GM12878 (cell line): ENCODE results near the gene RCBTB2. TPM values are rescaled to one million over a fixed set of nuclear protein-coding genes. Genes with fewer than 3 reads are reported as not detected.

ENCODE experiments used
- ASH2L ChIP-seq: fragments of 300-600, 200-600 bp; sonication (generic); IDR thresholded peaks from 2 replicates; pipeline ENCODE4 v1.6.1; 2017; ENCODE audit warnings: low read depth, mild to moderate bottlenecking, borderline replicate concordance
- NR2C1 ChIP-seq: fragments of 450-650 bp; IDR thresholded peaks from 2 replicates; pipeline ENCODE4 v1.6.1; 2017; ENCODE audit warnings: antibody characterized with exemption, mild to moderate bottlenecking, moderate library complexity
- POLR2AphosphoS5 ChIP-seq: IDR thresholded peaks from 2 replicates; pipeline ENCODE4 v1.6.1; 2011; ENCODE audit warnings: mild to moderate bottlenecking, low read length, inconsistent platforms
- RELA ChIP-seq: fragments of 450-650 bp; IDR thresholded peaks from 2 replicates; pipeline ENCODE4 v1.8.0; 2014; ENCODE audit warnings: borderline replicate concordance; ENCODE audit not compliant: partially characterized antibody
- polyA plus RNA-seq, 11 experiments: library from polyadenylated mRNA; depleted of rRNA in 4 of 11; unstranded in 6 of 11; stranded (reverse) in 5 of 11; fragments of >200 nt; fragmentation: Nextera tagmentation in 4 of 11; fragmentation: Illumina TruSeq in 1 of 11; extraction: Ambion mirVana in 4 of 11; extraction: Trizol in 1 of 11; gene quantifications; 1 replicate in 1 of 11; 2 replicates in 10 of 11; pipeline versions ENCODE4 v1.2.1 to v1.2.3, GENCODE V29; 2011 to 2016; ENCODE audit warnings: inconsistent platforms in 2 of 11, missing spikeins in 2 of 11, low read depth in 1 of 11
- total RNA-seq, 4 experiments: library from RNA; depleted of rRNA in 3 of 4; stranded (reverse); fragments of >200 nt in 3 of 4; fragmentation: Illumina TruSeq in 1 of 4; extraction: Trizol in 1 of 4; gene quantifications; 2 replicates each; pipeline versions ENCODE4 v1.2.1 to v1.2.3, GENCODE V29; 2013 to 2021
- TF ChIP-seq, protein P1 (sequence below): fragments of 450-650 bp; IDR thresholded peaks from 2 replicates; pipeline ENCODE4 v1.6.1; 2017; ENCODE audit warnings: mild to moderate bottlenecking
- TF ChIP-seq, protein P2 (sequence below): fragments of 450-650 bp; formaldehyde crosslinking; IDR thresholded peaks from 2 replicates; pipeline ENCODE4 v1.4.0; 2022; ENCODE audit warnings: mild to moderate bottlenecking, moderate library complexity
- TF ChIP-seq, protein P3 (sequence below): fragments of 150-350 bp; IDR thresholded peaks from 2 replicates; pipeline ENCODE4 v1.6.1; 2014; ENCODE audit warnings: mild to moderate bottlenecking, low read depth, low read length

Gene RCBTB2
- total and polyA plus RNA-seq, 10 of the 15 experiments (the other 5 are each of a cell fraction or from before 2014, with no cell fraction given), result 5.0 to 16.0 (median 8.5) TPM

DNA sequence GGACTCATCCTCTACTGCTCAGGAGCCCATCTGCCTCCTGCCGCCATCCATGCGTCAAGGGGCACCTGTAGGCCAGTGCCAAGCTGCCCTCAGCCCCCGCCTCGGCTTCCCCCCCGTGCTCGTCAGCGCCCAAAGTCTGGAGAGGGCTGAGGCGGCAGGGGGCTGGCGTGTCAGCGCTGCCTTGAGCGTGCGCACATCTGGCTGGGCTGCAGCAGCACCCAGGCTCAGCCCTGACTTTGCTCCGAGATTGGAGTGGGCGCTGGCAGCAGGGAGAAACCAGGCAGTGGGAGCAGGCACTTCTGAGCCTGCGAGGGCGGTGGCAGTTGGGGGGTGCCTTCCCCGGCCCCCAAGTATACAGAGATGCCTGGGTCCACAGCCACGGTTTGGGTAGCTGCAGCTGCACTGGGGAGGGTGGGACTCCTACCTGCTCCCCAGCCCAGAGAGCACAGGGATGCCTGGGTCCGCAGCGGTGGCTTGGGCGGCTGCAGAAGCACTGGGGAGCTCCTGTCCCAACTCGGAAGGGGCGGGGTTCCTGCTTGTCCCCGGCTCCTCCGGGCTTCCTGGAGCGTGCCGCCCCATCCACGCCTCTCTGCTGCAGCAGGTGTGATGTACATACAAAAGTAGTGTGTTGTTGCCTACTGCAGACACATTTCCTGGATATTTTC lies 75.2 kb downstream of the RCBTB2 start (continued):
- TF ChIP-seq, protein P1, sequence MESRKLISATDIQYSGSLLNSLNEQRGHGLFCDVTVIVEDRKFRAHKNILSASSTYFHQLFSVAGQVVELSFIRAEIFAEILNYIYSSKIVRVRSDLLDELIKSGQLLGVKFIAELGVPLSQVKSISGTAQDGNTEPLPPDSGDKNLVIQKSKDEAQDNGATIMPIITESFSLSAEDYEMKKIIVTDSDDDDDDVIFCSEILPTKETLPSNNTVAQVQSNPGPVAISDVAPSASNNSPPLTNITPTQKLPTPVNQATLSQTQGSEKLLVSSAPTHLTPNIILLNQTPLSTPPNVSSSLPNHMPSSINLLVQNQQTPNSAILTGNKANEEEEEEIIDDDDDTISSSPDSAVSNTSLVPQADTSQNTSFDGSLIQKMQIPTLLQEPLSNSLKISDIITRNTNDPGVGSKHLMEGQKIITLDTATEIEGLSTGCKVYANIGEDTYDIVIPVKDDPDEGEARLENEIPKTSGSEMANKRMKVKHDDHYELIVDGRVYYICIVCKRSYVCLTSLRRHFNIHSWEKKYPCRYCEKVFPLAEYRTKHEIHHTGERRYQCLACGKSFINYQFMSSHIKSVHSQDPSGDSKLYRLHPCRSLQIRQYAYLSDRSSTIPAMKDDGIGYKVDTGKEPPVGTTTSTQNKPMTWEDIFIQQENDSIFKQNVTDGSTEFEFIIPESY, result no peak
- TF ChIP-seq, protein P2, sequence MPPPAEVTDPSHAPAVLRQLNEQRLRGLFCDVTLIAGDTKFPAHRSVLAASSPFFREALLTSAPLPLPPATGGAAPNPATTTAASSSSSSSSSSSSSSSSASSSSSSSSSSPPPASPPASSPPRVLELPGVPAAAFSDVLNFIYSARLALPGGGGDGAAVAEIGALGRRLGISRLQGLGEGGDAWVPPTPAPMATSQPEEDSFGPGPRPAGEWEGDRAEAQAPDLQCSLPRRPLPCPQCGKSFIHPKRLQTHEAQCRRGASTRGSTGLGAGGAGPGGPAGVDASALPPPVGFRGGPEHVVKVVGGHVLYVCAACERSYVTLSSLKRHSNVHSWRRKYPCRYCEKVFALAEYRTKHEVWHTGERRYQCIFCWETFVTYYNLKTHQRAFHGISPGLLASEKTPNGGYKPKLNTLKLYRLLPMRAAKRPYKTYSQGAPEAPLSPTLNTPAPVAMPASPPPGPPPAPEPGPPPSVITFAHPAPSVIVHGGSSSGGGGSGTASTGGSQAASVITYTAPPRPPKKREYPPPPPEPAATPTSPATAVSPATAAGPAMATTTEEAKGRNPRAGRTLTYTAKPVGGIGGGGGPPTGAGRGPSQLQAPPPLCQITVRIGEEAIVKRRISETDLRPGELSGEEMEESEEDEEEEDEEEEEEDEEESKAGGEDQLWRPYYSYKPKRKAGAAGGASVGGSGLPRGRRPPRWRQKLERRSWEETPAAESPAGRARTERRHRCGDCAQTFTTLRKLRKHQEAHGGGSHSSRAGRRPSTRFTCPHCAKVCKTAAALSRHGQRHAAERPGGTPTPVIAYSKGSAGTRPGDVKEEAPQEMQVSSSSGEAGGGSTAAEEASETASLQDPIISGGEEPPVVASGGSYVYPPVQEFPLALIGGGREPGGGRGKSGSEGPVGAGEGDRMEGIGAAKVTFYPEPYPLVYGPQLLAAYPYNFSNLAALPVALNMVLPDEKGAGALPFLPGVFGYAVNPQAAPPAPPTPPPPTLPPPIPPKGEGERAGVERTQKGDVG (CRISPR knock-in tag), result no peak
- TF ChIP-seq RELA (no peak), POLR2AphosphoS5 (no peak), NR2C1 (no peak), ASH2L (no peak)
- TF ChIP-seq, protein P3, sequence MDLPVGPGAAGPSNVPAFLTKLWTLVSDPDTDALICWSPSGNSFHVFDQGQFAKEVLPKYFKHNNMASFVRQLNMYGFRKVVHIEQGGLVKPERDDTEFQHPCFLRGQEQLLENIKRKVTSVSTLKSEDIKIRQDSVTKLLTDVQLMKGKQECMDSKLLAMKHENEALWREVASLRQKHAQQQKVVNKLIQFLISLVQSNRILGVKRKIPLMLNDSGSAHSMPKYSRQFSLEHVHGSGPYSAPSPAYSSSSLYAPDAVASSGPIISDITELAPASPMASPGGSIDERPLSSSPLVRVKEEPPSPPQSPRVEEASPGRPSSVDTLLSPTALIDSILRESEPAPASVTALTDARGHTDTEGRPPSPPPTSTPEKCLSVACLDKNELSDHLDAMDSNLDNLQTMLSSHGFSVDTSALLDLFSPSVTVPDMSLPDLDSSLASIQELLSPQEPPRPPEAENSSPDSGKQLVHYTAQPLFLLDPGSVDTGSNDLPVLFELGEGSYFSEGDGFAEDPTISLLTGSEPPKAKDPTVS, result no peak
- TF ChIP-seq, all 136 proteins: peak for 0
